ENCODE results near the gene FBXL13.

GRCh38 chr7:102817616-102818573, 256.7 kb downstream of the FBXL13 start:
- TF ChIP-seq CTCF (IDR thresholded peaks at IDR 0.05; ENCODE audit: poor library complexity, severe bottlenecking): no peak
- no peak for TF ChIP-seq REST (IDR thresholded peaks at IDR 0.05; ENCODE audit: borderline replicate concordance)
- no peak for TF ChIP-seq EZH2 (IDR thresholded peaks at IDR 0.05; ENCODE audit: borderline replicate concordance, insufficient read depth, low read length, poor library complexity, severe bottlenecking)
- no peak for TF ChIP-seq EP300 (conservative IDR thresholded peaks at IDR 0.05; ENCODE audit: poor library complexity, severe bottlenecking)
- no peak for TF ChIP-seq POLR2AphosphoS5 (IDR thresholded peaks at IDR 0.05)
- no peak for TF ChIP-seq RAD21 (conservative IDR thresholded peaks at IDR 0.05)

Measured in neural cell (in vitro differentiated cells).